NB4 (cell line): ENCODE results near the gene SNX18.

Source experiments
- DNase-seq: peaks from one replicate; pipeline ENCODE4 v3.0.0; 2010; ENCODE audit warnings: low read depth
- H3K4me3 ChIP-seq: one replicate; pipeline ENCODE4 v1.5.1; 2011; ENCODE audit warnings: mild to moderate bottlenecking, low read depth, low read length, moderate library complexity
- CTCF ChIP-seq: IDR thresholded peaks from one replicate; pipeline ENCODE4 v1.5.1; 2012; ENCODE audit warnings: low read depth, low read length
- MYC ChIP-seq: IDR thresholded peaks from 2 replicates; pipeline ENCODE4 v1.6.1; 2011; ENCODE audit warnings: low read depth, low read length
- POLR2A ChIP-seq: IDR thresholded peaks from 2 replicates; pipeline ENCODE4 v1.6.1; 2011; ENCODE audit warnings: mild to moderate bottlenecking; ENCODE audit not compliant: insufficient read length; ENCODE audit errors: extremely low read depth
- TF ChIP-seq, protein P1 (sequence below): IDR thresholded peaks from 2 replicates; pipeline ENCODE4 v1.6.1; 2011; ENCODE audit warnings: low read depth, low read length

SNX18 gene

DNA sequence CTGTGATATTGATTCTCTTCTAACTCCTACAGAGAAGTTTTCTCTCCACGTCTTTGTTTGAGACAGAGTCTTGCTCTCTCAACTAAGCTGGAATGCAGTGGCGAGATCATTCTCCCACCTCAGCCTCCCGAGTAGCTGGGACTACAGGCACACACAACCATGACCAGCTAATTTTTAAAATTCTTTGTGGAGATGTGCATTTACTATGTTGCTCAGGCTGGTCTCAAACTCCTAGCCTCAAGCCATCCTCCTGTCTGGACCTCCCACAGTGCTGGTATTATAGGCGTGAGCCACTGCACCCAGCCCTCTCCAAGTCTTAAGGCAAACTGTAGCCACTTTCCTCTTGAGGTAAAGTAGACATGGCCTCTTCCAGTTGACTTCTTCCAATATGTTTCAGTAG lies 72.2 kb downstream of the SNX18 start:
- no peak overlapping the region for H3K4me3 ChIP-seq
- DNase-seq, result no peak
- TF ChIP-seq MYC (no peak), CTCF (no peak), POLR2A (no peak)
- TF ChIP-seq, protein P1, sequence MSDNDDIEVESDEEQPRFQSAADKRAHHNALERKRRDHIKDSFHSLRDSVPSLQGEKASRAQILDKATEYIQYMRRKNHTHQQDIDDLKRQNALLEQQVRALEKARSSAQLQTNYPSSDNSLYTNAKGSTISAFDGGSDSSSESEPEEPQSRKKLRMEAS, result no peak

DNA sequence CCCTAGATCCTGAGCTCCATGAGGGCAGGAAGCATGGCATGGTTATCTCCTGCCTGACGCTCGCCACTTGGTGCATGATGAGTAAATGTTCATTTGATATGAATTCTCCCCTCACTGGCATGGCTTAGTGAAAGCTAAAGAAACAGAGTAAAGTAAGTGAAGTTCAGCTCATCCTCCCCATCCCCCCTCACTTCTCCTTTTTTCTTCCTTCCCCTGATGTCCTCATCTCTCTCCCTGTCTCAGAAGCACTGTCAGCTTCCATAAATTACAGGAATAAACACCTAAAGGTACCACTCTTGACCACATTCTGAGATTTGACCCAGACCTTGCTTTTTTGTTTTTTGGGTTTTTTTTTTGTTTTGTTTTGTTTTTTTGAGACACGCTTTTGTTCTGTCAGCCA lies 73.3 kb downstream of the SNX18 start:
- TF ChIP-seq, protein P1, result no peak
- TF ChIP-seq POLR2A (no peak), CTCF (no peak)
- peak; percentile 60 for DNase-seq
- H3K4me3 ChIP-seq, result no peak overlapping the region

GRCh38 chr5:54593779-54594178 lies 76.2 kb downstream of the SNX18 start:
- H3K4me3 ChIP-seq, result no peak overlapping the region
- TF ChIP-seq POLR2A, result no peak
- TF ChIP-seq, protein P1, result no peak
- no peak for TF ChIP-seq MYC
- no peak for TF ChIP-seq CTCF
- no peak for DNase-seq

DNA sequence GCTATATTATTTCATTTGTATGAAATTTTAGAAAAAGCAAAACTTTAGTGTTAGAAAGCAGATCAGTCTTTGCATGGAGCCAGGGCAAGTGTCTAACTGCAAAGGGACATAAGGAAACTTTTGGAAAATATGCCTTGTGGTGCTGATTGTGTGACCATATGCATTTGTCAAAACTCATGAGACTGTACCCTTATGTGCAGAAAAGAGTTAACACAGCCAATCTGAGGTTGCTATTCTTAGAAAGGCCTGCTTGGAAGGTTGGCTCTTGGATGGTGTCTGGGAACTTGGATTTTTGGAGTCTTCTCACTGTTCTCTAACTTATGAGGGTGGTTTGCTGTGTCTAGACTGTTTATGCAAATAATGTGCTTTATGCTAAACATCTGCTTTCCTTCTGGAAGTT lies 76.6 kb downstream of the SNX18 start:
- no peak overlapping the region for H3K4me3 ChIP-seq
- TF ChIP-seq POLR2A (no peak), CTCF (no peak), MYC (no peak)
- TF ChIP-seq, protein P1, result no peak
- DNase-seq, result no peak

- DNase-seq, result no peak
- H3K4me3 ChIP-seq, result no peak overlapping the region
- TF ChIP-seq MYC, result no peak
- TF ChIP-seq, protein P1, result no peak
- no peak for TF ChIP-seq POLR2A
- TF ChIP-seq CTCF, result no peak
Measured at GRCh38 chr5:54595721-54596120, 78.2 kb downstream of the SNX18 start.
